Ovary (tissue), 3 donors: ENCODE results near the gene TOP3B.

Source experiments
- CTCF ChIP-seq, 3 donors: fragments of 450-650 bp in 2 of 3; fragments of 200-600 bp in 1 of 3; IDR thresholded peaks; one replicate each; pipeline versions ENCODE4 v1.5.1 to v1.8.0; 2016 to 2022; ENCODE audit warnings: antibody characterized with exemption in 3 of 3, mild to moderate bottlenecking in 1 of 3
- EP300 ChIP-seq: sonication (generic); formaldehyde crosslinking; IDR thresholded peaks from one replicate; pipeline ENCODE4 v1.6.1; 2017; ENCODE audit warnings: antibody characterized with exemption
- donor health status: DM: no; HTN: no; CAD: no.

GRCh38 chr22:21939461-21939913, 43.1 kb downstream of the TOP3B start:
- TF ChIP-seq CTCF (IDR thresholded peaks at IDR 0.05) = no peak
- TF ChIP-seq EP300 = no peak
